G401 (cell line): Measurements from ENCODE around the gene RGS6. TPM values are rescaled to one million over a fixed set of nuclear protein-coding genes. Genes with fewer than 3 reads are reported as not detected.

Experiments used
- DNase-seq: peaks from one replicate; pipeline ENCODE4 v3.0.0-alpha.2; 2015; ENCODE audit warnings: low spot score
- in situ Hi-C: cut with HindIII; loops from 2 replicates; pipeline ENCODE4 v1.10.0; 2016; ENCODE audit warnings: low sequenced_read_pairs, mixed read lengths
- total RNA-seq: library from RNA; depleted of rRNA; stranded (reverse); fragments of >200 nt; shearing (Covaris generic); gene quantifications from 2 replicates; pipeline ENCODE4 v1.2.3, GENCODE V29; 2014

Gene RGS6
- total RNA-seq, 1 experiment from 2014 or later, result not detected

GRCh38 chr14:72614365-72614764 lies 682.1 kb downstream of the RGS6 start:
- DNase-seq, result no peak
- in situ Hi-C loops, result no loop called here

- in situ Hi-C loops, result no loop called here
- no peak for DNase-seq
These were observed 682.7 kb downstream of the RGS6 start for GRCh38 chr14:72614891-72615415.

GRCh38 chr14:72615451-72616121 lies 683.4 kb downstream of the RGS6 start:
- in situ Hi-C loops, result no loop called here

More at GRCh38 chr14:72615451-72616121, 683.4 kb downstream of the RGS6 start:
- peak; percentile 46 for DNase-seq
